SK-N-SH treated with all-trans-retinoic acid at 6 μM for 48 hours (cell line): ENCODE measurements around the gene OBP2B.

Experiments used
- ATAC-seq: fragments of 200-7000 bp; cut with Tn5 transposase; 3 replicates; pipeline ENCODE4 v1.9.1; 2020; ENCODE audit warnings: mild to moderate bottlenecking, moderate library complexity
- CSRNP3 ChIP-seq: fragments of 250-450 bp; sonication (Bioruptor Pico); IDR thresholded peaks from 2 replicates; pipeline ENCODE4 v1.5.1; 2021; ENCODE audit warnings: mild to moderate bottlenecking, moderate library complexity
- ESRRG ChIP-seq: fragments of 250-450 bp; sonication (Bioruptor Pico); IDR thresholded peaks from 2 replicates; pipeline ENCODE4 v1.6.1; 2021; ENCODE audit warnings: mild to moderate bottlenecking
- GLIS3 ChIP-seq: fragments of 250-450 bp; sonication (Bioruptor Pico); IDR thresholded peaks from 2 replicates; pipeline ENCODE4 v1.5.0; 2020; ENCODE audit warnings: mild to moderate bottlenecking, moderate library complexity
- ISL1 ChIP-seq: fragments of 250-450 bp; sonication (Bioruptor Pico); IDR thresholded peaks from 2 replicates; pipeline ENCODE4 v2.1.2; 2022; ENCODE audit warnings: mild to moderate bottlenecking, moderate library complexity
- POU6F1 ChIP-seq: fragments of 250-450 bp; sonication (Bioruptor Pico); IDR thresholded peaks from 2 replicates; pipeline ENCODE4 v1.8.0; 2021; ENCODE audit warnings: low read depth, mild to moderate bottlenecking, moderate library complexity, borderline replicate concordance
- PPARA ChIP-seq: fragments of 250-450 bp; sonication (Bioruptor Pico); IDR thresholded peaks from 2 replicates; pipeline ENCODE4 v1.5.0; 2020; ENCODE audit warnings: mild to moderate bottlenecking, borderline replicate concordance
- RARB ChIP-seq: fragments of 250-450 bp; sonication (Bioruptor Pico); IDR thresholded peaks from 2 replicates; pipeline ENCODE4 v1.8.0; 2021; ENCODE audit warnings: mild to moderate bottlenecking, moderate library complexity
- TCF4 ChIP-seq: fragments of 250-450 bp; sonication (Bioruptor Pico); IDR thresholded peaks from 2 replicates; pipeline ENCODE4 v1.8.0; 2021; ENCODE audit warnings: mild to moderate bottlenecking, moderate library complexity, borderline replicate concordance
- TOX ChIP-seq: fragments of 250-450 bp; sonication (Bioruptor Pico); IDR thresholded peaks from 2 replicates; pipeline ENCODE4 v1.8.0; 2021; ENCODE audit warnings: mild to moderate bottlenecking, moderate library complexity, borderline replicate concordance
- TSHZ2 ChIP-seq: fragments of 250-450 bp; sonication (Bioruptor Pico); IDR thresholded peaks from 2 replicates; pipeline ENCODE4 v1.5.0; 2020; ENCODE audit warnings: mild to moderate bottlenecking, moderate library complexity
- ZFP3 ChIP-seq: fragments of 250-450 bp; sonication (Bioruptor Pico); IDR thresholded peaks from 2 replicates; pipeline ENCODE4 v1.5.0; 2020; ENCODE audit warnings: mild to moderate bottlenecking, moderate library complexity
- ZNF70 ChIP-seq: fragments of 450-650 bp; formaldehyde crosslinking; IDR thresholded peaks from 2 replicates; pipeline ENCODE4 v1.5.0; 2020; ENCODE audit warnings: mild to moderate bottlenecking, moderate library complexity
- TF ChIP-seq, protein P1 (sequence below): fragments of 250-450 bp; sonication (Bioruptor Pico); IDR thresholded peaks from 2 replicates; pipeline ENCODE4 v1.8.0; 2020; ENCODE audit warnings: mild to moderate bottlenecking, moderate library complexity, borderline replicate concordance
- TF ChIP-seq, protein P2 (sequence below): fragments of 250-450 bp; sonication (Bioruptor Pico); IDR thresholded peaks from 2 replicates; pipeline ENCODE4 v1.5.1; 2020; ENCODE audit warnings: low read depth, mild to moderate bottlenecking, moderate library complexity

Gene OBP2B

DNA sequence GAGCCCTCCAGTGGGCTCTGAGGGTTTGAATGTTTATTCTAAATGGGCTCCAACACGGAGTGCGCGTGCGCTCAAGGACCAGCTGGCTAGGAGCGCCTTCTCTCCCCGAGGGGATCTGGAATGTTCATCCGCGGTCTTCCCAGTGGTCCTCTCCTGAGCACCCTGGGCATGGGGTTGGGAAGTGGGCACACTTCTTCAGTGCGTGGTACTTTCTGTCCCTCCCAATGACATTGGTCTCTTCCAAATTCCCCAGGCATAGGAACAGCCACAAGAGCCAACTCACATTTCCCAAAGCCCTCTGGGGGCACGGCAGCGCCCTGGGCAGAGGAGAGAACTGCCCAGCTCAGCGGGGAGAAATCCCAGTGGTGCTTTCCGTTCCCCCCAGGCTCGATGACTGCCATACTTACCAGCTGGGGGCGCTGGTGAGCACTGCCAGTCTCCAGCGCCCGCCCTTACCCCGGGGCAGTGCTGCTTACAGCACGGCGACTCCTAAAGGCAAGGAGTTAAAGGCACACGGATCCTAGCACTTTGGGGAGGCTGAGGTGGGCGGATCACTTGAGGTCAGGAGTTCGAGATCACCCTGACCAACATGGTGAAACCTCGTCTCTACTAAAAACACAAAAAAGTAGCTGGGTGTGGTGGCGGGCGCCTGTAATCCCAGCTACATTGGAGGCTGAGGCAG is 29.9 kb upstream of the OBP2B start (continued):
- no peak for TF ChIP-seq TSHZ2
- no peak for TF ChIP-seq POU6F1 (CRISPR knock-in tag)
- TF ChIP-seq PPARA (CRISPR knock-in tag): no peak
- TF ChIP-seq ZNF70: no peak
- TF ChIP-seq GLIS3 (CRISPR knock-in tag): no peak

GRCh38 chr9:133238272-133238850 is 29.3 kb upstream of the OBP2B start:
- TF ChIP-seq, protein P1, sequence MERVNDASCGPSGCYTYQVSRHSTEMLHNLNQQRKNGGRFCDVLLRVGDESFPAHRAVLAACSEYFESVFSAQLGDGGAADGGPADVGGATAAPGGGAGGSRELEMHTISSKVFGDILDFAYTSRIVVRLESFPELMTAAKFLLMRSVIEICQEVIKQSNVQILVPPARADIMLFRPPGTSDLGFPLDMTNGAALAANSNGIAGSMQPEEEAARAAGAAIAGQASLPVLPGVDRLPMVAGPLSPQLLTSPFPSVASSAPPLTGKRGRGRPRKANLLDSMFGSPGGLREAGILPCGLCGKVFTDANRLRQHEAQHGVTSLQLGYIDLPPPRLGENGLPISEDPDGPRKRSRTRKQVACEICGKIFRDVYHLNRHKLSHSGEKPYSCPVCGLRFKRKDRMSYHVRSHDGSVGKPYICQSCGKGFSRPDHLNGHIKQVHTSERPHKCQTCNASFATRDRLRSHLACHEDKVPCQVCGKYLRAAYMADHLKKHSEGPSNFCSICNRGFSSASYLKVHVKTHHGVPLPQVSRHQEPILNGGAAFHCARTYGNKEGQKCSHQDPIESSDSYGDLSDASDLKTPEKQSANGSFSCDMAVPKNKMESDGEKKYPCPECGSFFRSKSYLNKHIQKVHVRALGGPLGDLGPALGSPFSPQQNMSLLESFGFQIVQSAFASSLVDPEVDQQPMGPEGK (CRISPR knock-in tag): no peak
- TF ChIP-seq PPARA (CRISPR knock-in tag) (no peak), POU6F1 (CRISPR knock-in tag) (no peak), GLIS3 (CRISPR knock-in tag) (no peak), ESRRG (no peak), TOX (CRISPR knock-in tag) (no peak), ZFP3 (CRISPR knock-in tag) (no peak), TSHZ2 (no peak), CSRNP3 (CRISPR knock-in tag) (no peak), RARB (CRISPR knock-in tag) (no peak), TCF4 (CRISPR knock-in tag) (no peak), ISL1 (CRISPR knock-in tag) (no peak)
- TF ChIP-seq, protein P2, sequence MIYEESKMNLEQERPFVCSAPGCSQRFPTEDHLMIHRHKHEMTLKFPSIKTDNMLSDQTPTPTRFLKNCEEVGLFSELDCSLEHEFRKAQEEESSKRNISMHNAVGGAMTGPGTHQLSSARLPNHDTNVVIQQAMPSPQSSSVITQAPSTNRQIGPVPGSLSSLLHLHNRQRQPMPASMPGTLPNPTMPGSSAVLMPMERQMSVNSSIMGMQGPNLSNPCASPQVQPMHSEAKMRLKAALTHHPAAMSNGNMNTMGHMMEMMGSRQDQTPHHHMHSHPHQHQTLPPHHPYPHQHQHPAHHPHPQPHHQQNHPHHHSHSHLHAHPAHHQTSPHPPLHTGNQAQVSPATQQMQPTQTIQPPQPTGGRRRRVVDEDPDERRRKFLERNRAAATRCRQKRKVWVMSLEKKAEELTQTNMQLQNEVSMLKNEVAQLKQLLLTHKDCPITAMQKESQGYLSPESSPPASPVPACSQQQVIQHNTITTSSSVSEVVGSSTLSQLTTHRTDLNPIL (CRISPR knock-in tag): no peak
- TF ChIP-seq, all 23 proteins: peak for 0
- ATAC-seq: no peak
